ENCODE data around the gene NARF.

GRCh38 chr17:82465023-82465603 lies 6.6 kb downstream of the NARF start:
- TF ChIP-seq, protein P1, sequence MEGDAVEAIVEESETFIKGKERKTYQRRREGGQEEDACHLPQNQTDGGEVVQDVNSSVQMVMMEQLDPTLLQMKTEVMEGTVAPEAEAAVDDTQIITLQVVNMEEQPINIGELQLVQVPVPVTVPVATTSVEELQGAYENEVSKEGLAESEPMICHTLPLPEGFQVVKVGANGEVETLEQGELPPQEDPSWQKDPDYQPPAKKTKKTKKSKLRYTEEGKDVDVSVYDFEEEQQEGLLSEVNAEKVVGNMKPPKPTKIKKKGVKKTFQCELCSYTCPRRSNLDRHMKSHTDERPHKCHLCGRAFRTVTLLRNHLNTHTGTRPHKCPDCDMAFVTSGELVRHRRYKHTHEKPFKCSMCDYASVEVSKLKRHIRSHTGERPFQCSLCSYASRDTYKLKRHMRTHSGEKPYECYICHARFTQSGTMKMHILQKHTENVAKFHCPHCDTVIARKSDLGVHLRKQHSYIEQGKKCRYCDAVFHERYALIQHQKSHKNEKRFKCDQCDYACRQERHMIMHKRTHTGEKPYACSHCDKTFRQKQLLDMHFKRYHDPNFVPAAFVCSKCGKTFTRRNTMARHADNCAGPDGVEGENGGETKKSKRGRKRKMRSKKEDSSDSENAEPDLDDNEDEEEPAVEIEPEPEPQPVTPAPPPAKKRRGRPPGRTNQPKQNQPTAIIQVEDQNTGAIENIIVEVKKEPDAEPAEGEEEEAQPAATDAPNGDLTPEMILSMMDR (IDR thresholded peaks at IDR 0.05; ENCODE audit: poor library complexity), result no peak
- TF ChIP-seq EZH2 (IDR thresholded peaks at IDR 0.05; ENCODE audit: borderline replicate concordance), result no peak
- no peak for TF ChIP-seq EZH2phosphoT487 (IDR thresholded peaks at IDR 0.05; ENCODE audit: low read depth, severe bottlenecking, unreplicated experiment)
